Stomach (tissue), 4 donors: Measurements from ENCODE around the gene COL23A1.

Experiments used
- CTCF ChIP-seq, 7 experiments: fragments of 450-650 bp in 4 of 7; fragments of 200-600 bp in 3 of 7; sonication (generic) in 3 of 7; IDR thresholded peaks; one replicate each; pipeline ENCODE4 v1.5.1; 2016 to 2019; ENCODE audit warnings: antibody characterized with exemption in 7 of 7, control low read depth in 2 of 7, mild to moderate bottlenecking in 1 of 7
- EP300 ChIP-seq: sonication (generic); formaldehyde crosslinking; IDR thresholded peaks from one replicate; pipeline ENCODE4 v1.6.1; 2017; ENCODE audit warnings: antibody characterized with exemption
- POLR2A ChIP-seq, 4 donors: fragments of 450-650 bp; IDR thresholded peaks; one replicate each; pipeline ENCODE4 v1.6.1; 2016; ENCODE audit warnings: antibody characterized with exemption in 4 of 4, control low read depth in 2 of 4, mild to moderate bottlenecking in 1 of 4, moderate library complexity in 1 of 4

GRCh38 chr5:178586396-178586795 lies 3.8 kb downstream of the COL23A1 start:
- no peak for TF ChIP-seq CTCF (IDR thresholded peaks at IDR 0.05)
- TF ChIP-seq EP300 = no peak
- no peak for TF ChIP-seq POLR2A (IDR thresholded peaks at IDR 0.05)
